Measurements from ENCODE around the gene TTC9B.

DNA sequence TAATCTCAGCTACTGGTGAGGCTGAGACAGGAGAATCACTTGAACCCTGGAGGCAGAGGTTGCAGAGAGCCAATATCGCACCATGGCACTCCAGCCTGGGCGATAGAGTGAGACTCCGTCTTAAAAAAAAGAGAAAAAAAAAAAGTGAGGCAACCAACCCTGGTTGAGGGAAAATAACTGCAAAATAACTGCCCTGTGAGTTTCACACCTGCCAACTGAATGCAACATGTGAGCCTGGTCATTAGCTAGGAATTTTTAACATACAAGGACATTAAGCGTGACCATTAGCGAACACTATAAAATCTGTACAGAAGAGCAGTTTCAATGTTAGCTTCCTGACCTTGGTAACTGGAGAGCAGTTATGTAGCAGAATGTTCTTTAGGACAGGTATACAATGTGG, 10.7 kb upstream of the TTC9B start:
- TF ChIP-seq POLR2AphosphoS2 (conservative IDR thresholded peaks at IDR 0.05; ENCODE audit: low read length), result no peak
- TF ChIP-seq, protein P1, sequence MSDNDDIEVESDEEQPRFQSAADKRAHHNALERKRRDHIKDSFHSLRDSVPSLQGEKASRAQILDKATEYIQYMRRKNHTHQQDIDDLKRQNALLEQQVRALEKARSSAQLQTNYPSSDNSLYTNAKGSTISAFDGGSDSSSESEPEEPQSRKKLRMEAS (IDR thresholded peaks at IDR 0.05), result no peak
- no peak for TF ChIP-seq EP300 (IDR thresholded peaks at IDR 0.05)
- TF ChIP-seq HDAC2 (IDR thresholded peaks at IDR 0.05), result no peak
- TF ChIP-seq CEBPB (IDR thresholded peaks at IDR 0.05), result no peak
- TF ChIP-seq, protein P2, sequence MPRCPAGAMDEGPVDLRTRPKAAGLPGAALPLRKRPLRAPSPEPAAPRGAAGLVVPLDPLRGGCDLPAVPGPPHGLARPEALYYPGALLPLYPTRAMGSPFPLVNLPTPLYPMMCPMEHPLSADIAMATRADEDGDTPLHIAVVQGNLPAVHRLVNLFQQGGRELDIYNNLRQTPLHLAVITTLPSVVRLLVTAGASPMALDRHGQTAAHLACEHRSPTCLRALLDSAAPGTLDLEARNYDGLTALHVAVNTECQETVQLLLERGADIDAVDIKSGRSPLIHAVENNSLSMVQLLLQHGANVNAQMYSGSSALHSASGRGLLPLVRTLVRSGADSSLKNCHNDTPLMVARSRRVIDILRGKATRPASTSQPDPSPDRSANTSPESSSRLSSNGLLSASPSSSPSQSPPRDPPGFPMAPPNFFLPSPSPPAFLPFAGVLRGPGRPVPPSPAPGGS (IDR thresholded peaks at IDR 0.05), result no peak
- TF ChIP-seq, protein P3, sequence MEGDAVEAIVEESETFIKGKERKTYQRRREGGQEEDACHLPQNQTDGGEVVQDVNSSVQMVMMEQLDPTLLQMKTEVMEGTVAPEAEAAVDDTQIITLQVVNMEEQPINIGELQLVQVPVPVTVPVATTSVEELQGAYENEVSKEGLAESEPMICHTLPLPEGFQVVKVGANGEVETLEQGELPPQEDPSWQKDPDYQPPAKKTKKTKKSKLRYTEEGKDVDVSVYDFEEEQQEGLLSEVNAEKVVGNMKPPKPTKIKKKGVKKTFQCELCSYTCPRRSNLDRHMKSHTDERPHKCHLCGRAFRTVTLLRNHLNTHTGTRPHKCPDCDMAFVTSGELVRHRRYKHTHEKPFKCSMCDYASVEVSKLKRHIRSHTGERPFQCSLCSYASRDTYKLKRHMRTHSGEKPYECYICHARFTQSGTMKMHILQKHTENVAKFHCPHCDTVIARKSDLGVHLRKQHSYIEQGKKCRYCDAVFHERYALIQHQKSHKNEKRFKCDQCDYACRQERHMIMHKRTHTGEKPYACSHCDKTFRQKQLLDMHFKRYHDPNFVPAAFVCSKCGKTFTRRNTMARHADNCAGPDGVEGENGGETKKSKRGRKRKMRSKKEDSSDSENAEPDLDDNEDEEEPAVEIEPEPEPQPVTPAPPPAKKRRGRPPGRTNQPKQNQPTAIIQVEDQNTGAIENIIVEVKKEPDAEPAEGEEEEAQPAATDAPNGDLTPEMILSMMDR (IDR thresholded peaks at IDR 0.05), result no peak
- TF ChIP-seq, protein P4, sequence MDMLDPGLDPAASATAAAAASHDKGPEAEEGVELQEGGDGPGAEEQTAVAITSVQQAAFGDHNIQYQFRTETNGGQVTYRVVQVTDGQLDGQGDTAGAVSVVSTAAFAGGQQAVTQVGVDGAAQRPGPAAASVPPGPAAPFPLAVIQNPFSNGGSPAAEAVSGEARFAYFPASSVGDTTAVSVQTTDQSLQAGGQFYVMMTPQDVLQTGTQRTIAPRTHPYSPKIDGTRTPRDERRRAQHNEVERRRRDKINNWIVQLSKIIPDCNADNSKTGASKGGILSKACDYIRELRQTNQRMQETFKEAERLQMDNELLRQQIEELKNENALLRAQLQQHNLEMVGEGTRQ (IDR thresholded peaks at IDR 0.05), result no peak
- TF ChIP-seq, protein P5, sequence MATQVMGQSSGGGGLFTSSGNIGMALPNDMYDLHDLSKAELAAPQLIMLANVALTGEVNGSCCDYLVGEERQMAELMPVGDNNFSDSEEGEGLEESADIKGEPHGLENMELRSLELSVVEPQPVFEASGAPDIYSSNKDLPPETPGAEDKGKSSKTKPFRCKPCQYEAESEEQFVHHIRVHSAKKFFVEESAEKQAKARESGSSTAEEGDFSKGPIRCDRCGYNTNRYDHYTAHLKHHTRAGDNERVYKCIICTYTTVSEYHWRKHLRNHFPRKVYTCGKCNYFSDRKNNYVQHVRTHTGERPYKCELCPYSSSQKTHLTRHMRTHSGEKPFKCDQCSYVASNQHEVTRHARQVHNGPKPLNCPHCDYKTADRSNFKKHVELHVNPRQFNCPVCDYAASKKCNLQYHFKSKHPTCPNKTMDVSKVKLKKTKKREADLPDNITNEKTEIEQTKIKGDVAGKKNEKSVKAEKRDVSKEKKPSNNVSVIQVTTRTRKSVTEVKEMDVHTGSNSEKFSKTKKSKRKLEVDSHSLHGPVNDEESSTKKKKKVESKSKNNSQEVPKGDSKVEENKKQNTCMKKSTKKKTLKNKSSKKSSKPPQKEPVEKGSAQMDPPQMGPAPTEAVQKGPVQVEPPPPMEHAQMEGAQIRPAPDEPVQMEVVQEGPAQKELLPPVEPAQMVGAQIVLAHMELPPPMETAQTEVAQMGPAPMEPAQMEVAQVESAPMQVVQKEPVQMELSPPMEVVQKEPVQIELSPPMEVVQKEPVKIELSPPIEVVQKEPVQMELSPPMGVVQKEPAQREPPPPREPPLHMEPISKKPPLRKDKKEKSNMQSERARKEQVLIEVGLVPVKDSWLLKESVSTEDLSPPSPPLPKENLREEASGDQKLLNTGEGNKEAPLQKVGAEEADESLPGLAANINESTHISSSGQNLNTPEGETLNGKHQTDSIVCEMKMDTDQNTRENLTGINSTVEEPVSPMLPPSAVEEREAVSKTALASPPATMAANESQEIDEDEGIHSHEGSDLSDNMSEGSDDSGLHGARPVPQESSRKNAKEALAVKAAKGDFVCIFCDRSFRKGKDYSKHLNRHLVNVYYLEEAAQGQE (IDR thresholded peaks at IDR 0.05), result no peak

All from A549 (cell line).